Uterus (tissue), 4 donors: Measurements from ENCODE around the gene CHGA. TPM values are rescaled to one million over a fixed set of nuclear protein-coding genes. Genes with fewer than 3 reads are reported as not detected.
A peak's percentile ranks its signal among the peaks of the same experiment; 100 is the strongest.

Source experiments
- DNase-seq, 2 donors: peaks; one replicate each; pipeline ENCODE4 v3.0.0-alpha.2; 2019 to 2020
- H3K27ac ChIP-seq, 2 donors: fragments of 200-600 bp; sonication (generic); 1 replicate in 1 of 2; 2 replicates in 1 of 2; pipeline ENCODE4 v1.5.1; 2016 to 2018
- H3K27me3 ChIP-seq, 2 donors: fragments of 200-600 bp; sonication (generic); one replicate each; pipeline ENCODE4 v1.5.1; 2018 to 2019; ENCODE audit warnings: control low read depth in 1 of 2
- H3K36me3 ChIP-seq, 2 donors: fragments of 200-600 bp; sonication (generic); one replicate each; pipeline ENCODE4 v1.5.1; 2019; ENCODE audit warnings: control low read depth in 1 of 2
- H3K4me1 ChIP-seq, 2 donors: fragments of 200-600 bp; sonication (generic); one replicate each; pipeline ENCODE4 v1.5.1; 2018 to 2019; ENCODE audit warnings: control low read depth in 1 of 2
- H3K4me3 ChIP-seq, 2 donors: fragments of 200-600 bp; sonication (generic); 1 replicate in 1 of 2; 2 replicates in 1 of 2; pipeline ENCODE4 v1.5.1; 2018 to 2019; ENCODE audit warnings: mild to moderate bottlenecking in 1 of 2
- H3K9me3 ChIP-seq, 2 donors: fragments of 200-600 bp; sonication (generic); one replicate each; pipeline ENCODE4 v1.5.1; 2019; ENCODE audit warnings: control low read depth in 1 of 2
- POLR2A ChIP-seq, 2 donors: fragments of 450-650 bp; IDR thresholded peaks; one replicate each; pipeline ENCODE4 v1.6.1; 2016; ENCODE audit warnings: antibody characterized with exemption in 2 of 2, mild to moderate bottlenecking in 1 of 2, moderate library complexity in 1 of 2
- intact Hi-C: fragments of 100-400 bp; cut with DNase I; formaldehyde crosslinking; loops from one replicate; pipeline ENCODE4 v1.15.1; 2023; ENCODE audit warnings: low total_unique reads
- total RNA-seq, 4 donors: library from RNA; depleted of rRNA in 3 of 4; stranded (reverse); fragments of >200 nt in 3 of 4; gene quantifications; one replicate each; pipeline versions ENCODE4 v1.1.0 to v1.2.4, GENCODE V29; 2014 to 2023
- TF ChIP-seq, protein P1 (sequence below), 4 experiments: fragments of 200-600 bp in 2 of 4; fragments of 450-650 bp in 2 of 4; sonication (generic) in 2 of 4; IDR thresholded peaks; one replicate each; pipeline ENCODE4 v1.5.1; 2016 to 2019; ENCODE audit warnings: antibody characterized with exemption in 4 of 4, mild to moderate bottlenecking in 2 of 4, moderate library complexity in 1 of 4
- donor health status: DM: yes; HTN: yes; CAD: no.

The CHGA gene, protein sequence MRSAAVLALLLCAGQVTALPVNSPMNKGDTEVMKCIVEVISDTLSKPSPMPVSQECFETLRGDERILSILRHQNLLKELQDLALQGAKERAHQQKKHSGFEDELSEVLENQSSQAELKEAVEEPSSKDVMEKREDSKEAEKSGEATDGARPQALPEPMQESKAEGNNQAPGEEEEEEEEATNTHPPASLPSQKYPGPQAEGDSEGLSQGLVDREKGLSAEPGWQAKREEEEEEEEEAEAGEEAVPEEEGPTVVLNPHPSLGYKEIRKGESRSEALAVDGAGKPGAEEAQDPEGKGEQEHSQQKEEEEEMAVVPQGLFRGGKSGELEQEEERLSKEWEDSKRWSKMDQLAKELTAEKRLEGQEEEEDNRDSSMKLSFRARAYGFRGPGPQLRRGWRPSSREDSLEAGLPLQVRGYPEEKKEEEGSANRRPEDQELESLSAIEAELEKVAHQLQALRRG
- total RNA-seq, result 1 to 10 TPM in 1 of 4 donors, not detected in 3; 1.0 TPM

DNA sequence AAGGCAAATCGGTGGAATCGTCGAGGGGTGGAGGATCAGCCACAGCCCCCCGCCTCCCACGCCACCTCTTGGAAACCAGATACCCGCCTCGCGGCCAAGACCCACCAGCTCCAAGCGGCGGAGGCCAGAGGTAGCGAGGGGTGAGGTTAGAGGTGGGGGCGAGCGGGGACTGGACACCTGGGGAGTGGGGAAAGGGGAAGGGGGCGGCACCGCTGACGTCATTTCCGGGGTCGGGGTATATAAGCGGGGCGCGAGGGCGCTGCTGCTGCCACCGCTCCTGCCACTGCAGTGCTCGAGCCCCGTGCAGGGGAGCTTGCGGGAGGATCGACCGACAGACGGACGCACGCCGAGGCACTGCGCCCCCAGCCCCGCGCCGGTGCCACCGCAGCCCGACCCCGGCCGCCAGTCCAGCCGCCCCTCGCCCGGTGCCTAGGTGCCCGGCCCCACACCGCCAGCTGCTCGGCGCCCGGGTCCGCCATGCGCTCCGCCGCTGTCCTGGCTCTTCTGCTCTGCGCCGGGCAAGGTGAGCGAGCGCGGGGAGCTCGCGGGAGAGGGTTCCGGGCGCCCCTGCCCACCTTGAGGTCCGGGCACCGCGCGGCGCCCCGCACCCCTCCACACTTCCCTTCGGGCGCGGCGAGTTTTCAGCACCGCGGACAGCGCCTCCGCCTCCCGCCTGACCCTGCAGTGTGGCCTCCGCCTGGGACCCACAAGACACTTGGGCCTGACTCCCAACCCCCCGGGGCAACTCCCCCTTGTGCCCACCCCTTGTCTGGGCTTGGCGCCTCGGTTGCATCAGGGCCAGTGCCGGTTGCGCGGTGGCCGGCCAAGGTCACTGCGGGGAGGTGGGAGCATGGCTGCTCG is at the start of gene CHGA:
Gene CHGA (plus strand): TSS at position 268 of the 861 bp plus-strand sequence. CDS start 210 bp downstream, at position 478.
- Histone ChIP-seq H3K9me3 (no peaks in the 10 kb centered on the region), H3K27me3 (no peaks in the 10 kb centered on the region)

GRCh38 chr14:92874962-92875661 is 47.8 kb upstream of the CHGA start:
- intact Hi-C loops, result no loop called here
- TF ChIP-seq, protein P1, sequence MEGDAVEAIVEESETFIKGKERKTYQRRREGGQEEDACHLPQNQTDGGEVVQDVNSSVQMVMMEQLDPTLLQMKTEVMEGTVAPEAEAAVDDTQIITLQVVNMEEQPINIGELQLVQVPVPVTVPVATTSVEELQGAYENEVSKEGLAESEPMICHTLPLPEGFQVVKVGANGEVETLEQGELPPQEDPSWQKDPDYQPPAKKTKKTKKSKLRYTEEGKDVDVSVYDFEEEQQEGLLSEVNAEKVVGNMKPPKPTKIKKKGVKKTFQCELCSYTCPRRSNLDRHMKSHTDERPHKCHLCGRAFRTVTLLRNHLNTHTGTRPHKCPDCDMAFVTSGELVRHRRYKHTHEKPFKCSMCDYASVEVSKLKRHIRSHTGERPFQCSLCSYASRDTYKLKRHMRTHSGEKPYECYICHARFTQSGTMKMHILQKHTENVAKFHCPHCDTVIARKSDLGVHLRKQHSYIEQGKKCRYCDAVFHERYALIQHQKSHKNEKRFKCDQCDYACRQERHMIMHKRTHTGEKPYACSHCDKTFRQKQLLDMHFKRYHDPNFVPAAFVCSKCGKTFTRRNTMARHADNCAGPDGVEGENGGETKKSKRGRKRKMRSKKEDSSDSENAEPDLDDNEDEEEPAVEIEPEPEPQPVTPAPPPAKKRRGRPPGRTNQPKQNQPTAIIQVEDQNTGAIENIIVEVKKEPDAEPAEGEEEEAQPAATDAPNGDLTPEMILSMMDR (IDR thresholded peaks at IDR 0.05), result no peak
- no peak for TF ChIP-seq POLR2A (IDR thresholded peaks at IDR 0.05)
- H3K27me3 ChIP-seq, result no peaks in the 10 kb centered on the region

More for the DNA sequence above, at the start of gene CHGA:
- TF ChIP-seq, protein P1 (IDR thresholded peaks at IDR 0.05), result no peak
- TF ChIP-seq POLR2A (IDR thresholded peaks at IDR 0.05), result no peak
- peak in 1 of 2 donors; percentile 31 for DNase-seq
- H3K4me3 ChIP-seq, result no peak within 1 kb of the TSS
- H3K27ac ChIP-seq, result no peak within 1 kb of the TSS
- no peaks in the 10 kb centered on the region for H3K36me3 ChIP-seq
- no peaks in the 10 kb centered on the region for H3K4me1 ChIP-seq
- intact Hi-C loops, result no loop called here

GRCh38 chr14:92877757-92878431 is 45.1 kb upstream of the CHGA start:
- Histone ChIP-seq H3K36me3 (no peaks in the 10 kb centered on the region), H3K4me3 (no peak overlapping the region), H3K9me3 (no peaks in the 10 kb centered on the region), H3K27me3 (no peaks in the 10 kb centered on the region), H3K4me1 (no peaks in the 10 kb centered on the region), H3K27ac (no peak overlapping the region)
- intact Hi-C loops, result no loop called here
- TF ChIP-seq, protein P1 (IDR thresholded peaks at IDR 0.05), result no peak
- no peak for TF ChIP-seq POLR2A (IDR thresholded peaks at IDR 0.05)
- peak; percentile 21 to 53 for DNase-seq

More at GRCh38 chr14:92874962-92875661, 47.8 kb upstream of the CHGA start:
- H3K4me1 ChIP-seq, result no peaks in the 10 kb centered on the region
- H3K9me3 ChIP-seq, result no peaks in the 10 kb centered on the region
- H3K4me3 ChIP-seq, result no peak overlapping the region
- no peaks in the 10 kb centered on the region for H3K36me3 ChIP-seq
- no peak overlapping the region for H3K27ac ChIP-seq
- no peak for DNase-seq

DNA sequence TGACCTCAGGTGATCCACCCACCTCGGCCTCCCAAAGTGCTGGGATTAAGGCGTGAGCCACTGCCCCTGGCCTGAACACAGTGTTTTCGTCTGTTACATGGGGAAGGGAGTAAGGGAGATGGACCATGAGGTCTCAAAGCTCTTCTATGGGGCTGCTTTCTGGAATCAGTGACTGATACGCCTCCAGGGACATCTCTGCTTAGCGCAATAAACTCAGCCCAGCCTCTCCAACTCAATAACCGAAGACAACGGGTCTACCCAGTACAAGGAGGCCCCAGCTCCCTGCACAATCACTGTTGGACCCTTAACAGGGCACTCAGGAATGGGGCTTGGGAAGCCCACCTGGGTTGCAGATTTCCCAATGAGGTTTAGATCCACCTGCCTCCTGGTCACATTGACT is 42.6 kb upstream of the CHGA start:
- H3K9me3 ChIP-seq, result no peaks in the 10 kb centered on the region
- H3K4me3 ChIP-seq, result no peak overlapping the region
- no peaks in the 10 kb centered on the region for H3K27me3 ChIP-seq
- TF ChIP-seq POLR2A (IDR thresholded peaks at IDR 0.05), result no peak
- TF ChIP-seq, protein P1 (IDR thresholded peaks at IDR 0.05), result no peak
- H3K36me3 ChIP-seq, result no peaks in the 10 kb centered on the region
- no peaks in the 10 kb centered on the region for H3K4me1 ChIP-seq
- no peak for DNase-seq
- no peak overlapping the region for H3K27ac ChIP-seq
- intact Hi-C loops, result no loop called here
